AG10803 (cell line): ENCODE measurements around the gene ILKAP.
A peak's percentile ranks its signal among the peaks of the same experiment; 100 is the strongest.

ENCODE experiments used
- DNase-seq: peaks from one replicate; pipeline ENCODE4 v3.0.0; 2010; ENCODE audit warnings: low read depth
- H3K4me3 ChIP-seq: 2 replicates; pipeline ENCODE4 v1.5.1; 2011; ENCODE audit warnings: mild to moderate bottlenecking, low read length, control low read depth
- TF ChIP-seq, protein P1 (sequence below): conservative IDR thresholded peaks from 2 replicates; pipeline ENCODE4 v1.5.1; 2011; ENCODE audit warnings: mild to moderate bottlenecking, low read length, control low read depth, inconsistent platforms

Gene ILKAP

GRCh38 chr2:238138331-238139195 lies 64.9 kb downstream of the ILKAP start, which contains the start of gene KLHL30:
Gene KLHL30, plus strand, starts transcription at chr2:238138668. Its CDS starts 2,087 bp downstream, at chr2:238140755.
- TF ChIP-seq, protein P1, sequence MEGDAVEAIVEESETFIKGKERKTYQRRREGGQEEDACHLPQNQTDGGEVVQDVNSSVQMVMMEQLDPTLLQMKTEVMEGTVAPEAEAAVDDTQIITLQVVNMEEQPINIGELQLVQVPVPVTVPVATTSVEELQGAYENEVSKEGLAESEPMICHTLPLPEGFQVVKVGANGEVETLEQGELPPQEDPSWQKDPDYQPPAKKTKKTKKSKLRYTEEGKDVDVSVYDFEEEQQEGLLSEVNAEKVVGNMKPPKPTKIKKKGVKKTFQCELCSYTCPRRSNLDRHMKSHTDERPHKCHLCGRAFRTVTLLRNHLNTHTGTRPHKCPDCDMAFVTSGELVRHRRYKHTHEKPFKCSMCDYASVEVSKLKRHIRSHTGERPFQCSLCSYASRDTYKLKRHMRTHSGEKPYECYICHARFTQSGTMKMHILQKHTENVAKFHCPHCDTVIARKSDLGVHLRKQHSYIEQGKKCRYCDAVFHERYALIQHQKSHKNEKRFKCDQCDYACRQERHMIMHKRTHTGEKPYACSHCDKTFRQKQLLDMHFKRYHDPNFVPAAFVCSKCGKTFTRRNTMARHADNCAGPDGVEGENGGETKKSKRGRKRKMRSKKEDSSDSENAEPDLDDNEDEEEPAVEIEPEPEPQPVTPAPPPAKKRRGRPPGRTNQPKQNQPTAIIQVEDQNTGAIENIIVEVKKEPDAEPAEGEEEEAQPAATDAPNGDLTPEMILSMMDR, result no peak
- no peak within 1 kb of the TSS for H3K4me3 ChIP-seq
- no peak for DNase-seq

DNA sequence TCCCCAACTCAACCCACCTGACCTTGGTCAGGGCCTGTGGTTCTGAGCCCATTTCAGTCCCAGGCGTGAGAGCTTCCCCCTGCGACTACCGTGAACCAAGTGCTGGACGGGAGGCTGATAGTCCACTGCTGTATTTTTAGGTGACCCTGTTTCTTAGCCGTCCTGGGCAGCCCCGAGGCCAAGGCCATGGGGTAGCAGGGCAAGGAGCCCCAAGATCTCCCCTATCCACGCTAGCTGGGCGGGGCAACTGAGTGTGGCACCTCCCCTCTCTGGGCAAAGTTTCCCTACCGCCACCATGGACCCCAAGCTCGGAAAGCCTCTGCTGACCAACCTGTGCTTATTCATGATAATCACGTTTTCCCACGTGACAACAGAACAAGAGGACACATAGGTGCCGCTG lies 65.6 kb downstream of the ILKAP start:
- DNase-seq, result no peak
- TF ChIP-seq, protein P1, result no peak
- H3K4me3 ChIP-seq, result no peak overlapping the region

DNA sequence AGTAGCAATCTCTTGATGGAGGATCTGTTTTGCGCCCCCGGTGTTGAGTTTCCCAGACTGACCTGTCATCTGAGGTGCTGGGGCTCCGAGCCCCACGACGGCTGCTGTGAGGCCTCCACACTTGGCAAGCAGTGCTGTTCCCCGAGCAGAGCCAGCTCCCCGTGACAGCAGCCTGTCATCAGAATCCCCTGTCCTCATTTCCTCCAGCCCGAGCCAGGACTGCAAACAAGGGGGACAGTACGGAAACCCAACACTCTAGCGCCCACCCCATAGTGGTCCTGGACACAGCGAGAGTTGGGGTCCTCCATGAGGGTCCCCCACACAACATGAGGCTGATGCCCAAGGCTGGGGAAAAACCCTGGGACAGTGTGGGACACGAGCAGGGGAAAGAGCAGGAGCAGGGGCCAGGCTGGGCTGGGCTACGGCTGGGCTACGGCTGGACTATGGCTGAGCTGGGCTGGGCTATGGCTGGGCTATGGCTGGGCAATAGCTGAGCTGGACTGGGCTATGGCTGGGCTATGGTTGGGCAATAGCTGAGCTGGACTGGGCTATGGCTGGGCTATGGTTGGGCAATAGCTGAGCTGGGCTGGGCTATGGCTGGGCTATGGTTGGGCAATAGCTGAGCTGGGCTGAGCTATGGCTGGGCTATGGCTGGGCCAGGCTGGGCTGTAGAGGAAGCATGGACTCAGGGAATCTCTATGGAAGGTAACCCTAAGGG lies 66.5 kb downstream of the ILKAP start:
- peak; percentile 85 for DNase-seq
- peak overlapping the region; percentile 12; the same call in 1 of the 2 replicates for H3K4me3 ChIP-seq
- TF ChIP-seq, protein P1, result no peak

GRCh38 chr2:238135601-238136150 lies 67.8 kb downstream of the ILKAP start:
- TF ChIP-seq, protein P1, result no peak
- no peak overlapping the region for H3K4me3 ChIP-seq
- DNase-seq, result no peak

DNA sequence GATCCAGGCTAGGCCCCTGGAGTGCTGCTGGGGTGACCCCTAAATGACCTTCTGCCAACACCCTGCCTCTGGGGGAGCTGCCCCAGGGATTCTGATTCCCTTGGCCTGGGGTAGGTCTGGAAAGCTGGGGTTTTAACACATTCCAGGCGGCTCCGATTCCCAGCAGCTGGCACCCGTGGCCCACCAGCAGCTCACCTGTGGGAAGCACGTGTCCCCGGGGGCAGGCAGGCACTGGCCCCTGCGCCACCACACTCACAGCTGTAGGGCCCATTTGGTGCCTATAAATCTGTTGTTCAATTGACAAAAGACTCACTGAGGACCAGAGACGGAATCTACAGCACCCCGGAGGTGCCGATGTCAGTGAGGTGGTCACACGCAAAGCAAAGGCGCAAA lies 69.1 kb downstream of the ILKAP start:
- no peak for DNase-seq
- no peak overlapping the region for H3K4me3 ChIP-seq
- TF ChIP-seq, protein P1, result no peak

GRCh38 chr2:238133499-238134392 lies 69.7 kb downstream of the ILKAP start:
- DNase-seq, result no peak
- TF ChIP-seq, protein P1, result no peak

More at GRCh38 chr2:238133499-238134392, 69.7 kb downstream of the ILKAP start:
- no peak overlapping the region for H3K4me3 ChIP-seq
